ENCODE measurements around the gene HS1BP3.

HS1BP3 gene

GRCh38 chr2:20599861-20600461 lies 50.9 kb downstream of the HS1BP3 start:
- DNase-seq (ENCODE audit: low spot score) = no peak

GRCh38 chr2:20599001-20599600 lies 51.8 kb downstream of the HS1BP3 start:
- no peak for DNase-seq (ENCODE audit: low spot score)

DNA sequence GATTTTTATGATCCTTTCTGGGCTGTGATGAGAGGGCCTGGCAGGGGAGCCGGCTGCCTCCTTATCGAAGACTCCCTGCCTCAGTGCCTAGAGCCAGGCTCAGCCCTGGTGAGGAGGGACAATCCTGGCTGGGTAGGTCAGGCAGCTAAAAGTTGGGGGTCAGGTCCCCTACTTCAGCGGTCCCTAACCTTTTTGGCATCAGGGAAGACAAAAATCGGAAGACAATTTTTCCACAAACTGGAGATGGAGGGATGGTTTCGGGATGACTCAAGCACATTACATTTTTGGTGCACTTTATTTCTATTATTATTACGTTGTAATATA lies 53.1 kb downstream of the HS1BP3 start:
- DNase-seq (ENCODE audit: low spot score) = no peak

DNA sequence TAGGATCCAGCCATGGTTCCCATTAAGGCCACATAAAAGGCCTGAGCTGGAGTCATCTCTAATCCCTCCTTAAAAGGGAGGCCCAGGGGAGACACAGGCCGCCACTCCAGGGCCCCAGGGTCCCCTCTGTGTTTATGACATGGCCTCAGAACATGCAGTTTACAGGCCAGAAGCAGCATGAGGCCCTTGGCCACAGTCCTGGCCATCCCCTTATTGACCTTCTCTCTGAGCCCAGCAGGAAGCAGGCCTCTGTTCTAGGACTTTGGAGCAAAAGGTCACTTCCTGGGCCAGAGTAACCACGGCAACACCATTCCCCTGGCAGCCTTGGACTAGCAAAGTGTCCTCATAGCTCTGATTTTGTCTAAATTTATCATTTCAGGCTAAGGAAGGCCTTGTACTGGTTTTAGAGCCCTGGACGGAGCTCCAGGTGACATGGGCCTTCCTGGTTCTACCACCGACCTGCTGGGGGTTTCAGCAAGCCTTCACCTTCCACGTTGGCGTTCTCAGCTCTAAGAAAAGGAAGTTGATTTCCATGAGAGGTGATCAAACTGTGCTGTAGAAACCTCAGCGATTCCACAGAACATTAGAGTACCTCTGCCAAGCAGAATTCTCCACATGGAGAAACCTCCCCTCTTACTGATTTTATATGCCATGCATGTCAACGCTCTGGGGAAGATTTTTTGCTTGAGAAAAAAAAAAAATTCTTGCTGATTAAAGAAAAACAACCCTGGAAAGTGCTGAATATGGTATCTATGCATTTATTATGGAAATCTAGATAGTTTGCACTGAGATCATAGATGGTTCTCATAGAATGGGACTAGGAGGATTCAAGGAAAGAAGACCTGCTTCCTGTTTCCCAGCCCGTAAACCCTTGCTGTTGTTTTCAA lies 53.7 kb downstream of the HS1BP3 start:
- no peak for DNase-seq (ENCODE audit: low spot score)

DNA sequence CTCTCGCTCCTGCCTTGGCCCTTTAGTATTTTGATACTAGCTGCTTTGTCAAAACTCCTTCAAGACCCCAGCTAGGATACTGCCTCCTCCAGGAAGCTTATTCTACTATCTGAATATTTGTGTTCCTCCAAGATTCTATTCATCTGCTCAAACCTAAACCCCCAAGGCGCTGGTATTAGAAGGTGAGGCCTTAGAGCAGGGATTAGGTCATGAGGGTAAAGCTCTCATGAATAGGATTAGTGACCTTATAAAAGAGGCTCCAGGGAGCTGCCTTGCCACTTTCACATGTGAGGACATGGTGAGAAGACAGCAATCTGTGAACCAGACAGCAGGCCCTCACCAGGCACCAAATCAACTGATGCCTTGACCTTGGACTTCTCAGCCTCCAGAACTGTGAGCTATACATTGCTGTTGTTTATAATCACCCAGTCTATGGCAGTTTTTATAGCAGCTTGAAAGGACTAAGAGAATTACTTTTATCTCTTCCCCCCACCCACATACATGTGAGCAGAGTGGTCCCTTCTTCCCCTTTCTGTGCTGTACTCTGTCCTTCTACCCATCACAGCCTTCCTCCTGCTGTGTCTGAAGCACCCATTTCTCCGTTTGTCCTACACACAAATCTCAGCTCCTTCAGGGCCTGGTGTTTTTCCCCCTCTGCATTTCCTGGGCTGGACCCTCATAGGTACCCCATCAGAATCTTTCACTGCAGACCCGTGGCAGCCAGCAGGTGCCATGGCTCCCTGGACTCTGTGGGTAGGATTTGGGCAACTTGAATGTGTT lies 54.5 kb downstream of the HS1BP3 start:
- peak; percentile 27 for DNase-seq (ENCODE audit: low spot score)

- DNase-seq (ENCODE audit: low spot score) = peak; percentile 78
These were observed 55.3 kb downstream of the HS1BP3 start for GRCh38 chr2:20595439-20596192.

GRCh38 chr2:20594957-20595356 lies 55.9 kb downstream of the HS1BP3 start:
- no peak for DNase-seq (ENCODE audit: low spot score)

- DNase-seq (ENCODE audit: low spot score) = no peak
These were observed 56.7 kb downstream of the HS1BP3 start for GRCh38 chr2:20594048-20594750.

DNA sequence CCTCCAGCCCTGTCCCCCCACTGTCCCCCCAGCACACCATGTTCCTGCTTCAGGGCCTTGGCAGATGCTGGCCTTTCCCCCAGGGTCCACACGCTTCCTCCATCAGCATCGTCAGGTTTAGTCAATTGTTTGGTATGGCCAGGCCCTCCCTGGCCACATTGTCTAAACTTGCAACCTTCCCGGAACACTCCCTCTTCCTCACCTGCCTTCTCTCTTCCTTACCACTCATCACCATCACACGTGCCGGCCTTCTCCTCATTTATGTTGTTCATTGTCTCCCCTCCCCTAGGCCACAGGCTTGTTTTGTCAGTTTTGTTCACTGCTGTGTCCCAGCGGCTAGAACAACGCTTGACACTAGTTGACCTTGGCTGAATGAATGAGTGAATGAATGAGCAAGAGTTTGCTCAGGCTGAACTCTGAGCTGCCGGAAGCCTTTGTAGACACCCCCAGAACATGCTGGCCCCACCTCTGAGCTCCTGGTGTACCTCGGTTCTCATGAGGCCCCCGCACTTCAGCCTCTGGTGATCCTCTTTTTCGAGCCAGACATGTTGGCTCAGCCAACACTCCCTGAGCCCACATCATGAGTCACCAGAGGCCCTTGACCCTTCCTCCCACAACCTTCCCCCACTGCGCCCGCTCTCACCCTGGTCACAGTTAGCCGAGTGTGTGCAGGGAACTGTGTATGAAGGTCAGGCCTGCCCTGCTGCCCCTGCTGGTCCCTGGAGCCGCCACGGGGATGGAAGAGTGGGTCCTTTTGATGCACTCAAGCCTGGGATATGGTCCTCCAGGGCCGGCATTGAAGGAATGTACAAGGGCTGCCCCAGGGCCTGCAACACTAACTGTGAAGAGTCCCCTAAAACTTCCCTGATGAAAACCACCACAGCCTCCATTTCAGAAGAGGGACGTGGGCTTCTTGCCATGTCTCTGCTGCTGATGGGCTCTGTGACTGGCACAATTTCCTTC lies 57.5 kb downstream of the HS1BP3 start:
- DNase-seq (ENCODE audit: low spot score) = no peak

GRCh38 chr2:20592106-20593071 lies 58.5 kb downstream of the HS1BP3 start:
- DNase-seq (ENCODE audit: low spot score) = no peak

DNA sequence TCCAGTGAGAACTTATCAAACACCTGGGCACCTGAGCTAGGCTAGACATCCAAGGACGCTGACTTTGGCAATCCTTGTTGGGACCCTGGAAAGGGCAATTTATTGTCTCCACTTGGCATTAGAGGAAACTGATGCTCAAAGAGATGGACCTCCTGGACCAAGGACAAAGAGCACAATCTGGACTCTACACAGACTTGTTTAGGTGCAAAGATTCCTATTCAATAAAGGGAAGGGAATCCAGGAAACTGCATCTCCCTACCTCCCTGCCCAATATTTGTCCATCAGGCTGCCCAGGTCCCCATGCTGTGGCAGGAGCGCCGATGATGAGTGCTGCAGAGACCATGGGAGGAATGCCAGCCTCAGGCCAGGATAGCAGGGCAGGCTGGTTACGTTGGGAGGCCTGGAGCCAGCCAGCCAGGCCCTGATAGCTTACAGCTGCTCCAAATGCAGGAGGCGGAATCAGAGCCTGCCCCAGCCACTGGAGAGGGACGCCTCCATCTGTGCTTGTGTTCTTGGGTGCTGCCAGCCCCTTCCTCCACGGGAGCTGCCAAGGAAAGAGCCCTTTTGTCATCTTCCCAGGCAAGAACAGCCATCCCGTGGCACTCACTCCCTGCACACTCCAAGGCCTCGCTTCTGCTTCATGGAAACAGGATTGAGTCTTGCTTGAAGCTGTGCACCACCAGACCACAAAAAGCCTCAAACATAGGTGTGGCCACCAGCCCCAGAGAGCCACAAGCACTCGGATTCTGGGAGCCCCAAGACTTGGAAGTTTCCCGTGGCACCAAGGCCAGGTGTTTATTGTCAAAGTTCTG lies 60.0 kb downstream of the HS1BP3 start:
- no peak for DNase-seq (ENCODE audit: low spot score)

- no peak for DNase-seq (ENCODE audit: low spot score)
These were observed 60.8 kb downstream of the HS1BP3 start for GRCh38 chr2:20589975-20590703.

GRCh38 chr2:20588918-20589871 lies 61.7 kb downstream of the HS1BP3 start:
- DNase-seq (ENCODE audit: low spot score) = no peak

DNA sequence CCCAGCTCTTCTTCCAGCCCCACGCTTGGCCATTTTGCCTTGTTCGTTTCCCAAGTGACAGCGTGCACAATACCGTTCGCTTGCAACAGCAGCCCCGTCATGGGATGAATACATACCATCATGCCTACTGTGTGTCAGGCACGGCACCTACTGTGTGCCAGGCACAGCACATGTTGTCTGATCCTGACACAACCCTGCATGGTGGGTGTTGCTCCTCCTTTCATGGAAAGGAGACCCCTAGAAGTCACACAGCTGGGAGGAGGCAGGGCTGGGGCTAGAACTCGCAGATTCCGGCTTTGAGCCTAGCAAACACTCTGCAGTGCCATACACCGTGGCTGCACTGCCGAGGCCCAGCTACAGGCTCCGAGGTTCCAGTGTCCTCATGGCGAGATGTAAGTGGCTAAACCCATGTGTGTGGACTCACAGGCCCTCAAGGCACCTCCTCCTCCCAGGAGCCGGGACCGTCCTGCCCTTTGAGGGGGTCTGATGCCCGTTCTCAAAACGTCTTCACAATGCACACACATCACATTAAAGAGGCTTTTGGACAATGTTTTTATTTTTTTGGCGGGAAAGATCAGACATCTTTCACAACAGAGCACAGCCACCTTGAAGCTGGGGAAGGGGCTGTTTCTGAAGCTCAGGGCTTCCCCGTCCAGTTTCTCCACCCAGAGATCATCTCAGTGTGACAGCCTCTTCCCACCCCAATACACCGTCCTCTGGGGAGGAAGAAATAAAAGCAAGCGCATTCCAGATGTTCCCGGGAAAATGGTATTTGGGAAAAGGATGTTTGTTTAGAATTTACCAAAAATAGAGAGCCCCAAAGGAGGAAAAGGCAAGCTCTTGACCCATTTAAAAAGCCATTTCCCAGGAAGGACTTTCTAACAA lies 64.9 kb downstream of the HS1BP3 start:
- DNase-seq (ENCODE audit: low spot score) = no peak

DNA sequence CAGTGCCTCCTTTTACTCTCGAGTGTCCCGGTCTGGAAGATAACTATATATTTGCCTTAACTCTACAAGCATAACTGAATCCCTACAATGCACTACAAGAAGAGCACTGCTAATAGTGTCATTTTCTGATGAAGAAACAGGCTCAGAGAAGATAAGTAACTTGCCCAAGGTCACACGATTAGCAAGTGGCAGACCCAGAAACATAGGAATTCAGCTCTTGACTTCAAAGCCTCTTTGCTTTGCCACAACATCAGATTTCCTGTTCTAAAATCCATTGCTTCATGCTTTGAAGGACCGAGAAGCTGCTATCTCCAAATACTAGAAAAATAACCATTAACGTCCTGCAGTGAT lies 65.6 kb downstream of the HS1BP3 start:
- DNase-seq (ENCODE audit: low spot score) = no peak

All from NAMALWA (cell line).